Left ventricle myocardium superior (tissue), 1 donor: Measurements from ENCODE around the gene TIMM10. TPM values are rescaled to one million over a fixed set of nuclear protein-coding genes. Genes with fewer than 3 reads are reported as not detected.

Source experiments
- ATAC-seq: fragments of 200-7000 bp; cut with Tn5 transposase; one replicate; pipeline ENCODE4 v1.9.1; 2020; ENCODE audit warnings: mild to moderate bottlenecking, moderate library complexity
- DNase-seq: peaks from one replicate; pipeline ENCODE4 v3.0.0-alpha.2; 2020
- intact Hi-C: fragments of 100-400 bp; cut with micrococcal nuclease; formaldehyde crosslinking; loops from one replicate; pipeline ENCODE4 v1.11.0; 2022
- long read RNA-seq: library from polyadenylated mRNA; unstranded; transcript quantifications from one replicate; pipeline ENCODE4 v2.0.0, GENCODE V29; 2021
- total RNA-seq: library from RNA; stranded (reverse); fragmentation: NEBNext Ultra II Directional; extraction: Animal tissue kit (Norgen Biotek cat#: 25700); gene quantifications from one replicate; pipeline ENCODE4 v1.2.1, GENCODE V29; 2021
- donor health status: DM: no; HTN: yes; CAD: no; lungs with severe emphysema.

Gene TIMM10, protein sequence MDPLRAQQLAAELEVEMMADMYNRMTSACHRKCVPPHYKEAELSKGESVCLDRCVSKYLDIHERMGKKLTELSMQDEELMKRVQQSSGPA
- total RNA-seq, result 56.7 TPM
- long read RNA-seq, transcript TIMM10-201 (3 exons, 680 nt), result major isoform, 33 of 40 reads
- long read RNA-seq, partial matches to known transcripts, result 0 of 40 reads
- long read RNA-seq, other reads (novel, unspliced or antisense), result 4 of 40 reads

DNA sequence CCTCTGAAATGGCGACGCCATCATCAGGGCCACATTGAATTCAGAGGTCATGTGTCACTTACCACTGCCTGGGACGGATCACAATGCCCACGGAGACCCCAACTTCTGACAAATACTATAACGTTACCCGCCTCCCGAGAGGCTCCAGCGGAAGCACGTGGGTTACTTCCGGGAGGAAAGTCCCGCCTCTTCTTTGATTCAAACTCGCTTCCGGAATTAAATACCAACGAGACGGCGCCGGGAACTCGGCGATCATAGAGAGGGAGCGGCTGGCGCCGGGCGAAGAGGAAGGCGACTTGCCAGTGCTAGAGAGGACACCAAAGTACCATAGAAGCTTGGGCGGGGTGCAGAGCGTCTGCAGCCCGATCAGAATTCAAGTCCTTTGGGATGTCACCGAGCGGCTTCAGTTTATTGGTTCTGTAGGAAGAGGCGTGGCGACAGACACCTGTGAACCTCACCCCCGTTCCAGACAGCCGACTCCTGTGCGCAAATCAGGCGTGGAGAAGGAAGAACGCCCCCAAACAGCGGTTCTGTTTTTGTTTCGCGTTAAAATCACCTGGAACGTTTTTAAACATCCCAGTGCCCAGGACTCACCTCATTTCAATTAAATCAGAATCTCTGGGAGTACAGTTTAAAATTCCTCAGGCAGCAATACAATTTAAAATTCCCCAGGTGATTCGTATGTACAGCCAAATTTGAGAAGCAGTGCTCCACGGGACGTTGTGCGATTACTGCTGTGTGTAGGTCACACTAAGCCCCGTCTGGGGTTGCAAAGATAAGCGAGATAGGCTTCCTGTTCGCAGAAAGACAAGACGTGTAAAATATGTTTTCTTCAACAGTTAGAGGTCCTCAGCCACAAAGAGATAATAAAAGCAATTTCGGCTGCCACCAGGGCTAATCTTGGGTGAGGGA lies at the start of gene TIMM10:
Gene TIMM10, minus strand, starts transcription at position 159 of the 912 bp plus-strand sequence. CDS start 565 bp downstream, outside the sequence.
- intact Hi-C loops, result no loop called here
- peak; percentile 99 for ATAC-seq

DNA sequence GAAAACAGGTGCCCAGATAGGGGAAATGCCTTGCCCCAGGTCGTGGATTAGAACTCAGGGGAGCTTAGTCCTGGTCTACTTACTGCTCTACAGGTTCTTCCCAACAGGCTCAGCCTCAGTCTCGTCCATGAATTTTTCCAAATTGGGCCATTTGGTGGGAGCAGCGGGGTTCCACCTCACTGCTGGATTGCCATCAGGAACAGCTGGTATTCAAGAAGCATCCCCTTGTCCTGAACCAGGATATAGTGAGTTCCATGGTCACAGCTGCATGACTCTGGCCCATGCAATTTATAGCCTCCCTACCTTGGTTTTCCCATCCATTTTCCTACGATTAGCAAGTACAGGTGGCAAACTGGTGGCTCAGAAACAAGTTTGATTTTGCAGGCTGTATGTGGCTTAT lies 43.5 kb upstream of the TIMM10 start:
- intact Hi-C loops, result no loop called here
- DNase-seq (no peak), ATAC-seq (no peak)

More for the DNA sequence above, at the start of gene TIMM10:
- DNase-seq, result peak; percentile 96

DNA sequence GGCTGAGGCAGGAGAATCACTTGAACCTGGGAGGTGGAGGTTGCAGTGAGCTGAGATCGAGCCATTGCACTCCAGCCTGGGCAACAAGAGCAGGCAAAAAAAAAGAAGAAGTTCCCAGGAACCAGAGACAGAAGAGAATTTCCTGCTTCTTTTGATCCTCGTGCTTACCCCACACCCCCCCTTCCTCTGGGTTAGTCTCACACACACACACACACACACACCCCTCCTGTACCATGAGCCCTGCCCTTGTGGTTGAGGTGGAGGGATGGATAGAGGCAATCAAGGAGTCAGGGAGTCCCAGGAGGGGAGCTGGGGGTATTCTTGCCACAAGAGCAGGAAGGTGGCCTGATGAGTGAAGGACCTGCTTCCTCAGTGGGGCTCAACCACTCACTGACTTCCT lies 41.1 kb upstream of the TIMM10 start:
- ATAC-seq (no peak), DNase-seq (no peak)
- intact Hi-C loops, result no loop called here

DNA sequence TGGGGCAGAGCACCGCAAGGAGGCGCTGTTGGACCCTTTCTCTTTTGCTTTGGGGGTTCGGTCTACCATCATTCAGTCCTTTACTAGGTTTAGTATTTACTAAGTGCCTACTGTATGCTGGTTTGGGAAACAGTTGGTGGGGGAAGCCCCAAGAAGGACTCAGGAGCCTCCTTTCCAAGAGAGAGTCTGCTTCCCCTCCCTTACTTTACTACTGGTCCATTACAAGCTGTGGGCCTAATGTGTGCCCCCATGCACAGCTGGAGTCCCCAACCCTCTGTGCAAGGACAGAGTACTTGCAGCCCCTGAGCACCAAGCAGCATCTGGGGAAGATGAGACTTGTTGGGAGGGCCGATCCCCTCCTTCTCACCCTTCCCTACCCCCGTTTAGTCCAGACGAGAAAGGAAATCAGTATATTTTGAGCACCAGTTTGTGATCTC lies 37.8 kb upstream of the TIMM10 start:
- no peak for ATAC-seq
- DNase-seq, result no peak
- intact Hi-C loops, result loop anchor here (5.0 kb wide), 1 partner anchor 74 kb away; no protein-coding TSS in a partner anchor

DNA sequence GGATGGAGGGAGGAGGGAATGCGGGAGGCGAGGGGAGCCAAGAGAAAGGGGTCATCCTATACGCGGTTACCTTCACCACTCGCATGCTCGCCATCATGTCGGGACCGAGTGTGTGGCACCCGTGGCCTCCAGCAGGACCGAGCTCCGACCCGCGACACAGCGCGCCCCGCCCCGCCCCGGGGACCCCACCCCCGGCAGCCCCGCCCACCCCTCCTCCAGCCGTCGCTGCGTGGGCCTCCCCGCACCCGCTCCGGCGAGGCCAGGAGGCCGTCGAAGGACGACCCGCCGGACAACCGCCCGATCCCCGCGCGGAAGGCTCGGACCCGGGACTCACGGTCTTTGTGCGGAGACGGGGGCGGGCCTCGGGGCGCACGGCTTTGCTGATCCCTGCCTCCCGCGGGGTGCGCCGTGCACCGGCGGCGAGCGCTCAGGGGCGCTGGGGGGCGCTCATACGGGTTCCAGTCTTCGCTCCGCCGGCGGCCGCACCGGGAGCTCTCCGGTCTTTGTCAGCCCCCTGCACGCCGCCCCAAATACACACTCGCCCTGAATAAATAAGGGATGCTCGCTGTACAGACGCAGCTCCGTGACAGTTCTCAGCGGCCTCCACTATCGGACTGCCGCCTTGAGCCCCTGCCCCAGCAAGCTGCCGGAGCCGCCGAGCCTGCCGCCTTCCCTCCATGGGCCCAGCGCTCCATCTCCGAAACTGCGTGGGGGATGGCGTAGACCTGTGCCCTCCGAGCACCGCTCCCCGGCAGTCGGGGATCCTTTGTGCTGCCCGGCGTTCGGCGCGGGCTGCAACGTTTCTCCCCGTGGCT lies 37.2 kb upstream of the TIMM10 start, which contains the start of gene UBE2L6:
Gene UBE2L6, minus strand, starts transcription at position 158 of the 815 bp plus-strand sequence. Its CDS starts 61 bp downstream, at position 97.
- intact Hi-C loops, result loop anchor here (5.0 kb wide), 1 partner anchor 75 kb away; no protein-coding TSS in a partner anchor
- peak; percentile 88 for ATAC-seq
- DNase-seq, result peak; percentile 92

DNA sequence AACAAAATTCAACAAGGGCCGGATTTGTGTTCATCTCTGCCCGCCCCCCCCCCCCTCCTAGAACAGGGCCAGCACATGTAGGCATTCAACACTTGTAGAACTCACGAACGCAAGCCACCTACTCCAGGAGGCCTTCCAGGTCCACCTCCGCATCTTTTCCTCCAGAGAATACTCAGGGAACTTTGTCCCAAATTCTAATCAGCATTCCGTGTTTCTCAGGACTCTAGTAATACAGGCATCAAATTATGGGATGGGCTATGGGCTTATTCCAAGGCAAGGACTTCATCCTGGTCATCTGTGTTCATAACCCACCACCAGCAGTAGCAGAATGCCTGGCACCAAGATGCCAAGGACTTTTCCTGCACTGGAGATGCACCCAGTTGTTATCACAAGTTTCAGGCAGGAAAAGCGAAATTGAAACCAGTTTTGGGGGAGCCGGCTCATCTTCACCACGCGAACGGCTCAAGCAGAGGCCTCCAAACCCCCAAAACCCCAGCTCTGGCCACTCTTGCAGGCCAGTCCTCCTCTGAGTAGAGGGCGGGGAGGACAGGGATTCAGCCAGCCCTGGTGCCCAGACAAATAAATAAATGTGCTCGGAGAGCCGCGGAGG lies 36.5 kb upstream of the TIMM10 start:
- intact Hi-C loops, result loop anchor here (5.0 kb wide), 1 partner anchor 75 kb away; no protein-coding TSS in a partner anchor
- ATAC-seq (peak; percentile 19), DNase-seq (no peak)

DNA sequence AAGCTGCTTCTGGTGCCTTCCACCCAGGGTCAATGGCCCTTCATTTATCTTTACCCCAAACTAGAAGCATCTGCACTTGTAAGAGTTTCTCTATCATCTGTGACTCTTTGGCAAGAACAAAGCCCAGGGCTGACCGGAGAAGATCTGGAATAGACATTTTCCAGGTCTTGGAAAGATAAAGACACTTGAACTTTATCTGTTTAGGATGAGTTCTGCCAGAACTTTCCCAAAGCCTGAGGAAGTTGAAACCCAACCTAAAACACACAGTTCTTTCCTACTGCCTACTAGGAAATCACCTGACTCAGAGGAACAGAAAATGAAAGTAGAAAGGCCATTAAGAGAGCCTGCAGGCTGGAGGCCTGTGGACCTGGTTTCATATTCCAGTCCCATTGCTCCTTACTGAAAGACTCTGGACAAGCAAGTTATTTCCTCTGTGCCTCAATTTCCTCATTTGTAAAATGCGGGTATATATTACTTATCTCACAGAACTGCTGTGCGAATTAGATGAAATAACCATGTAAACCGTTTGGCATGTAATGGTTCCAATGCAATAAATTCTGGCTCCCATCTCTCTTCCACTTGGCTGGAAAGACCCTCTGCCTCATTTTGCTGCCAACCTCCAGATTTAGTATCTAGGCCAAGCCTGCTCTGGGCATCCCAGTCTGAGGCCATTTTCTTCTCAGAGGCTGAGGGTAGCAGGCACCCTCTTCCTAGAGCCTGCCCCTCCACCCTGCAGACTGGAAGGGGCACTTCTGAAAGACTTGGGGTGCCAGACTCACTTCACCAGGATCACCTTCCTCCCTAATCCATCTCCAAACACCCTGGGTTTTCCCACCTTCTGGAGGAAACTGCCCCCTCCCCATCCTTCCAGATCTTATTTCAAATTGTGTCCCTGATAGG lies 35.7 kb upstream of the TIMM10 start:
- ATAC-seq, result peak; percentile 53
- DNase-seq, result no peak
- intact Hi-C loops, result loop anchor here (5.0 kb wide), 1 partner anchor 76 kb away; no protein-coding TSS in a partner anchor

DNA sequence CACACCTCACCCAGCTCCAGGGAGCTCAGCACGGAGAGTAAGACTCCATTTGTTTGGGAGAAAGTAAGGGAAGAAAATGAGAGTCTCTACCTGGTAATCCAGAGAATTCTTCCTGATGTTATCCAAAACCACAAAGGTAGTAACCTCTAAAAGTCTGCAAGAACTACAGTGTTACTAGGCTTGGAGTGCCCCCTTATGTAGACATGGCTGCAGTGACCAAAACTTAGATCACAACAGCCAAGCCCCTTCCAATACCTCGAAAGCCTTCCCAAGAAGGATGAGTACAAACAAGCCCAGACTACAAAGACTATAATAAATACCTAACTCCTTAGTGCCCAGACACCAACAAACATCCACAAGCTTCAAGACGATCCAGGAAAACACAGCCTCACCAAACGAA lies 32.0 kb upstream of the TIMM10 start:
- no peak for ATAC-seq
- no peak for DNase-seq
- intact Hi-C loops, result no loop called here

DNA sequence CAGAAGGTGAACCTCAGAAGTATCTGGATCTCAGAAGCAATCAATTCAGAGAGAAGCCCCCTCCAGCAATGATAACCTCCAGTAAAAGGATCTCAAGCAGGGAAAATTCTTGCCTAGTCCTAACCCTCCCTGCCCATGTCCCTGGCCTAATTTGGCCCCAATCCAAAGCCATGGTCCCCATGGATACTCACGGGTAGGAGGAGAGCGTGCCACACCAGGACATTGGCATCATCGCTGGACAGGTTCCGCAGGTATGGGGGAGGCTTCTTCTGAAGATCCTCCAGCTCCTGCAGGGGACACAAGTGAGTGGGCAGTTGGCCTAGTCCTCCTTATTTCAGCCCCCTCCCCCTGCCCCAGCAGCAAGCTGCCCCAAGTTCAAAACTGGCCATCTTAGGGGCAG lies 29.6 kb upstream of the TIMM10 start:
- intact Hi-C loops, result no loop called here

DNA sequence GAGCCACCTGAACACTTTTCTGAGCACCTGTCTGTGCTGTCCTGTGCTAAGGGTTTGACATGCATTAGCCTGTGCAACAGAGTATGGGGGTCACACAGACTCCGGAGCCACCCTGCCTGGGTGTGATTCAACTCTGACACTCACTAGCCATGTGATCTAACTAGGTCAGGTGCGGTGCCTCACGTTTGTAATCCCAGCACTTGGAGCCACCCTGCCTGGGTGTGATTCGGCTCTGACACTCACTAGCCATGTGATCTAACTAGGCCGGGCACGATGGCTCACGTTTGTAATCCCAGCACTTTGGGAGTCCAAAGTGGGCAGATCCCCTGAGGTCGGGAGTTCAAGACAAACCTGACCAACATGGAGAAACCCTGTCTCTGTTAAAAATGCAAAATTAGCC lies 25.5 kb upstream of the TIMM10 start:
- ATAC-seq (no peak), DNase-seq (no peak)
- intact Hi-C loops, result no loop called here

More for the DNA sequence above, 29.6 kb upstream of the TIMM10 start:
- ATAC-seq (no peak), DNase-seq (no peak)

DNA sequence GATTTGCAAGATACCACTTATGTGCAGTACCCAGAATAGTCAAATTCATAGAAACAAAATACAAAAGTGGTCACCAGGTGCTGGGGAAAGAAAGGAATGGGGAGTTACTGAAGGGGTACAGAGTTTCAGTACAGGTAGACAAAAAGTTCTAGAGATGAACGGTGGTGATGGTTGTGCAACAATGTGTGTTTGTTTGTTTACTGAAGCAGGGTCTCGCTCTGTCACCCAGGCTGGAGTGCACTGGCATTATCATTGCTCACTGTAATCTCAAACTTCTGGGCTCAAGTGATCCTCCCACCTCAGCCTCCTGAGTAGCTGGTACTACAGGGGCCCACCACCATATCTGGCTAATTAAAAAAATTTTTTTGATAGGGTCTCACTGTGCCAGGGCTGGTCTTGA lies 24.8 kb upstream of the TIMM10 start:
- no peak for ATAC-seq
- intact Hi-C loops, result no loop called here
- DNase-seq, result no peak

DNA sequence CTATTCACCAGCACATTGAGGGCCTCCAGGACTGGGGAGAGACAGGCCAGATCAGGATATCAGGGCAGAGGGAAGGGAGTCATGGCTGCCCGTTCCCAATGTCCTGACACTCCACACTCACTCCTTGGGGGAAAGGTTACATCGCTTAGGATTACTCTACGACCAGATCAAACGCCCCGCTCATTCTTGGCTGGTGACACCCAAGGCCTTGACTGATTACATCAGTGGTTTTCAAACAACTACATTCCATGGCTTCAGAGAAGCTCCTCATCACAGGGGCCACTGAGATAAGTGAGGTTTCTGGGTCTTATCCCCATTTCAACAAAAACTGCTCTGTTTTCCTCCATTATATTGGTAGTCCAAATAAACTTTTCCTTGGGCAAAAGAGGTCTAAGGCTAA lies 21.9 kb upstream of the TIMM10 start:
- intact Hi-C loops, result no loop called here
- no peak for ATAC-seq

DNA sequence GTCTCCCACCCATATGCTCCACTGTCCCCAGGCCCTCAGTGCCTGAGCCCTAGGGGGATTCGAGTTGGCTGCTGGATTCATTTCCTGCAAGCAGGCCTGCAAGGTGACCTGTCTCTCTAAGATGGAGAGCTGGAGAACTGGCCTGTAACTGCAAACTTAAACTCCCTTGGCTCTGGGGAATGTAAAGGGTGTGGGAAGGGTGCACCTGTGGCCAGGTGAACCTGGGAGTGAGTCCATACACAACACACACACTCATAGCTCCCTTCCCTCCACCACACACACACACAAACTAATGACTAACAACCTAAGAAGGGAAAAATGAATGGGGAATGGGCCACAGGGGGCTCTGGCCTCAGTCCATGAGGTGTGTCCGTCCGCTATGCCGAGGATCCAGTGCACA lies 21.4 kb upstream of the TIMM10 start:
- intact Hi-C loops, result no loop called here
- DNase-seq (no peak), ATAC-seq (no peak)

More for the DNA sequence above, 21.9 kb upstream of the TIMM10 start:
- no peak for DNase-seq

DNA sequence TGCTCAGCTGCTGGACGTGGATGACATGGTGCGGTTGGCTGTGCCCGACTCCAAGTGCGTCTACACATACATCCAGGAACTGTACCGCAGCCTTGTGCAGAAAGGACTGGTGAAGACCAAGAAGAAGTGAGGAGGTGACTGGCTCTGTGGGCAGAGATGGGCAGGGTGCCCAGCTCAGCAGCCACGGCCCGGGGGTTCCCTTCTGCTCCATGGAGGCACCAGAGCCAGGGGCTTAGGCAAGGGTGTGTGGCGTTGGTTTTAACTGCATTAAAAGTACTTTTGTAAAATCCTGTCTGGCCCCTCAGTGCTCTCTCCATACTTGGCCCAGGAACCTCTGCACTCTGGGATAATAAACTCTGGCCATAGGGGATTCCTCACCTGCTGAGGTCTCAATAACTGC lies 19.4 kb upstream of the TIMM10 start:
- intact Hi-C loops, result no loop called here
- ATAC-seq, result no peak
- no peak for DNase-seq

DNA sequence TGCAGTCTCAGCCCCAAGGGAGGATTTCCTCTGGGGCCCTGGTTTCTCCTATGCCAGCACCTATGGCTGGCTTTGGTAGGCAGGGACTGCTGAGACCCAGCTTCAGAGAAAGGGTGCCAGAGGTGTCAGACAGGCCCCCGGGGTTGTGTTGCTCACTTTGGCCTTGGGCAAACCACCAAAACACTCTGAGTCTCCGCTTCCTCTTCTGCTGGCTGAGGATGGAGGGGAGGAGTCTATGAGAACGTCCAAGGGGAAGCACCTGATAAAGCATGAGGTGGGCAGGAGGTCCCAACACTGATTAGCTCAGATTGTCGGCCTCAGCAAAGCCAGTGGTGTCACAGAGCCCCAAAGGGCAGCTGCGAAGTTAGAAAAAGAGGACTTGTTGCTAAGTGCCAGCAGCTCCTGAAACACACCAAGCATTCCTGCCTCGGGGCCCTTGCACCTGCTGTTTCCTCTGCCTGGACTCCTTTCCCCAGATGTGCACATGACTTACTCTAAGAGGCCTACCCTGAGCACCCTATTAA lies 17.4 kb upstream of the TIMM10 start:
- intact Hi-C loops, result no loop called here
- DNase-seq (no peak), ATAC-seq (no peak)

DNA sequence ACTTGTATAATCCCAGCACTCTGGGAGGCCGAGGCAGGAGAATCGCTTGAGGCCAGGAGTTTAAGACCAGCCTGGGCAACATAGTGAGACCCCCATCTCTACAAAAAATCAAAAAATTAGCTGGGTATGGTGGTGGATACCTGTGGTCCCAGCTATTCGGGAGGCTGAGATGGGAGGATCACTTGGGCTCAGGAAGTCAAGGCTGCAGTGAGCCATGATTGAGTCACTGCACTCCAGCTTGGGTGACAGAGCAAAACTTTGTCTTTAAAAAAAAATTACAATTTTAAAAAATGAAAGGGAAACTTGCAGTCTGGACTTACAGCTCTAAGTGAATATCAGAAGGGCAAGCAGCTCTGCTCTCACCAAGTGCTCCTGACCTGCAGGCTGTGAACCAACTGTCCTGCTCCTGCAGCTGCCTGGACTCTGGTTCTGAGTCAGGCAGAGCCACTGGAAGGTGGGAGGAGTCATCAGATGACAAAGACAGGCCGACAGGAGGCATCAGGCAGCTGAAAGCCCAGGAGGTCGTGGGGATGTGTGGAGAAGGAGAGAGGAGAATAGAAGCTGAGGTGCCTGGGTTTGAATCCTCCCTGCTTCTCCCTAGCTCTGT lies 16.4 kb upstream of the TIMM10 start:
- intact Hi-C loops, result no loop called here
- no peak for DNase-seq
- no peak for ATAC-seq

DNA sequence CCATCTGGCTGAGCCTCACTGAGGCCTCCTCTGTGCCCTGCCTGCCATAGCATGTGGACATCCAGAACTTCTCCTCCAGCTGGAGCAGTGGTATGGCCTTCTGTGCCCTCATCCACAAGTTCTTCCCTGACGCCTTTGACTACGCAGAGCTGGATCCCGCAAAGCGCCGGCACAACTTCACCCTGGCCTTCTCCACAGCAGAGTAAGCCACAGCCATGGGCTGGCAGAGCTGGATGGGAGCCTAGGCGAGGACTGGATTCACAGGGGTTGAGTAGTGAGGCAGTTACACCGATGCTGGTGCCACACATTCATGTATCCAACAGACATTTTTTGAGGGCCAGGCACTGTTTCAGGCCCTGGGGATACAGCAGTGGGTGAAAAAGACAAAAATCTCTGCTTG lies 15.9 kb upstream of the TIMM10 start:
- ATAC-seq (no peak), DNase-seq (no peak)
- intact Hi-C loops, result no loop called here
